K562 (cell line): ENCODE results near the gene KLHL24. TPM values are rescaled to one million over a fixed set of nuclear protein-coding genes. Genes with fewer than 3 reads are reported as not detected.

ENCODE experiments used
- CTBP1 ChIP-seq: fragments of 450-650 bp; IDR thresholded peaks from 2 replicates; pipeline ENCODE4 v1.6.1; 2016; ENCODE audit warnings: borderline replicate concordance
- FIP1L1 ChIP-seq: fragments of 200-400 bp; formaldehyde crosslinking; IDR thresholded peaks from 2 replicates; pipeline ENCODE4 v1.6.1; 2018; ENCODE audit warnings: mild to moderate bottlenecking, low read depth, low read length; ENCODE audit not compliant: poor library complexity, severe bottlenecking
- FOXK2 ChIP-seq, 2 experiments: fragments of 450-650 bp; IDR thresholded peaks in 1 of 2; conservative IDR thresholded peaks in 1 of 2; 2 replicates each; pipeline ENCODE4 v1.6.1; 2016; ENCODE audit warnings: low read depth in 2 of 2, mild to moderate bottlenecking in 1 of 2
- GATA2 ChIP-seq: sonication (generic); formaldehyde crosslinking; IDR thresholded peaks from 2 replicates; pipeline ENCODE4 v1.4.0; 2020; ENCODE audit warnings: mild to moderate bottlenecking, missing genetic modification reagents
- HCFC1 ChIP-seq: IDR thresholded peaks from 2 replicates; pipeline ENCODE4 v1.6.1; 2012; ENCODE audit warnings: low read depth, low read length, improper control_type of control experiment
- HDAC1 ChIP-seq, 2 experiments: fragments of 450-650 bp; IDR thresholded peaks; 2 replicates each; pipeline ENCODE4 v1.6.1; 2016 to 2017; ENCODE audit warnings: inconsistent platforms in 1 of 2, mild to moderate bottlenecking in 1 of 2, moderate library complexity in 1 of 2
- ID3 ChIP-seq, 2 experiments: fragments of 250-450 bp in 1 of 2; fragments of 450-650 bp in 1 of 2; sonication (Bioruptor Pico) in 1 of 2; IDR thresholded peaks; 2 replicates each; pipeline versions ENCODE4 v1.6.1 to v1.8.0; 2016 to 2021; ENCODE audit warnings: mild to moderate bottlenecking in 2 of 2, moderate library complexity in 2 of 2, missing compliant biosample characterization in 1 of 2, missing genetic modification characterization in 1 of 2
- IRF9 ChIP-seq: fragments of 450-650 bp; IDR thresholded peaks from 2 replicates; pipeline ENCODE4 v1.6.1; 2016; ENCODE audit warnings: missing biosample characterization, missing genetic modification characterization
- MEF2D ChIP-seq: conservative IDR thresholded peaks from 2 replicates; pipeline ENCODE4 v1.6.1; 2016; ENCODE audit warnings: low read depth, missing genetic modification characterization, missing compliant biosample characterization
- MXI1 ChIP-seq: IDR thresholded peaks from 2 replicates; pipeline ENCODE4 v1.6.1; 2011; ENCODE audit warnings: low read depth, mild to moderate bottlenecking, improper control_type of control experiment, low read length
- MYC ChIP-seq, 2 experiments: fragments of 250-450 bp in 1 of 2; sonication (Bioruptor Pico) in 1 of 2; IDR thresholded peaks; 2 replicates each; pipeline versions ENCODE4 v1.5.1 to v1.6.1; 2012 to 2021; ENCODE audit warnings: low read depth in 2 of 2, borderline replicate concordance in 1 of 2, improper control_type of control experiment in 1 of 2, low read length in 1 of 2, mild to moderate bottlenecking in 1 of 2, moderate library complexity in 1 of 2
- NR4A1 ChIP-seq, 2 experiments: fragments of 250-450 bp in 1 of 2; fragments of 450-650 bp in 1 of 2; sonication (Bioruptor Pico) in 1 of 2; IDR thresholded peaks; 2 replicates each; pipeline versions ENCODE4 v1.4.0 to v1.6.1; 2016 to 2020; ENCODE audit warnings: mild to moderate bottlenecking in 2 of 2, missing compliant biosample characterization in 1 of 2, missing genetic modification characterization in 1 of 2, moderate library complexity in 1 of 2
- PKNOX1 ChIP-seq: fragments of 450-650 bp; IDR thresholded peaks from 2 replicates; pipeline ENCODE4 v1.6.1; 2016
- SAP30 ChIP-seq: fragments of 200-600 bp; sonication (generic); IDR thresholded peaks from 2 replicates; pipeline ENCODE4 v1.6.1; 2012; ENCODE audit warnings: borderline replicate concordance, low read depth, mild to moderate bottlenecking, moderate library complexity, low read length, control low read depth, inconsistent platforms; ENCODE audit not compliant: insufficient read depth, poor library complexity, severe bottlenecking
- SP2 ChIP-seq: IDR thresholded peaks from 2 replicates; pipeline ENCODE4 v1.6.1; 2011; ENCODE audit warnings: mild to moderate bottlenecking, low read depth, low read length, moderate library complexity; ENCODE audit not compliant: poor library complexity, severe bottlenecking; ENCODE audit errors: extremely low read depth
- SREBF1 ChIP-seq: fragments of 150-350 bp; IDR thresholded peaks from 2 replicates; pipeline ENCODE4 v1.6.1; 2014; ENCODE audit warnings: antibody characterized with exemption, low read depth, low read length, borderline replicate concordance
- TAF1 ChIP-seq: IDR thresholded peaks from 2 replicates; pipeline ENCODE4 v1.6.1; 2011; ENCODE audit warnings: mild to moderate bottlenecking, low read length, moderate library complexity; ENCODE audit not compliant: insufficient read depth, control insufficient read depth, severe bottlenecking; ENCODE audit errors: extremely low read depth
- ZBTB1 ChIP-seq: sonication (generic); formaldehyde crosslinking; IDR thresholded peaks from 2 replicates; pipeline ENCODE4 v1.8.1; 2023; ENCODE audit warnings: missing genetic modification reagents, low read depth, mild to moderate bottlenecking, borderline replicate concordance
- polyA plus RNA-seq, 8 experiments: library from polyadenylated mRNA; depleted of rRNA in 4 of 8; stranded (reverse) in 5 of 8; unstranded in 3 of 8; fragments of >200 nt; fragmentation: Nextera tagmentation in 2 of 8; fragmentation: Illumina TruSeq in 1 of 8; extraction: Ambion mirVana in 2 of 8; extraction: Trizol in 1 of 8; gene quantifications; 2 replicates each; pipeline versions ENCODE4 v1.2.1 to v1.2.3, GENCODE V29; 2011 to 2014; ENCODE audit warnings: inconsistent platforms in 1 of 8, missing spikeins in 1 of 8
- total RNA-seq, 7 experiments: library from RNA; depleted of rRNA in 6 of 7; stranded (reverse); fragments of >200 nt in 6 of 7; fragmentation: Illumina TruSeq in 2 of 7; extraction: Trizol in 2 of 7; gene quantifications; 2 replicates each; pipeline versions ENCODE4 v1.2.1 to v1.2.3, GENCODE V29; 2011 to 2021; ENCODE audit warnings: low replicate concordance in 1 of 7

The KLHL24 gene
- total and polyA plus RNA-seq, 9 of the 15 experiments (the other 6 are each of a cell fraction or from before 2014, with no cell fraction given): 3.3 to 21.2 (median 14.2) TPM

GRCh38 chr3:183636221-183637105 is 1.0 kb downstream of the KLHL24 start (continued):
- TF ChIP-seq NR4A1 (CRISPR knock-in tag; IDR thresholded peaks at IDR 0.05) (0 out of 2 replicates have a peak, but pooled peaks have one; percentile 74), NR4A1 (tag; IDR thresholded peaks at IDR 0.05) (no peak), FOXK2 (conservative IDR thresholded peaks at IDR 0.05 in 1 of 2, IDR thresholded peaks at IDR 0.05 in 1 of 2; ENCODE audit: low read depth in 2 of 2) (peak; percentile 52 to 74; a peak in 3 of 4 replicates), MYC (IDR thresholded peaks at IDR 0.05; ENCODE audit: low read depth, low read length) (peak; percentile 74), MYC (CRISPR knock-in tag; IDR thresholded peaks at IDR 0.05; ENCODE audit: borderline replicate concordance, low read depth) (no peak), MXI1 (0 out of 2 replicates have a peak, but pooled peaks have one; percentile 6), ZBTB1 (peak; percentile 74; the same call in 1 of the 2 replicates), GATA2 (CRISPR knock-in tag) (no peak), CTBP1 (peak; percentile 80), TAF1 (peak; percentile 35), FIP1L1 (peak; percentile 63), SP2 (peak; percentile 36), MEF2D (tag) (peak; percentile 51; the same call in 1 of the 2 replicates), PKNOX1 (peak; percentile 69), ID3 (CRISPR knock-in tag; IDR thresholded peaks at IDR 0.05) (no peak), ID3 (tag; IDR thresholded peaks at IDR 0.05) (0 out of 2 replicates have a peak, but pooled peaks have one; percentile 48), HDAC1 (IDR thresholded peaks at IDR 0.05) (peak in 1 of 2 experiments; percentile 2; a peak in 1 of 4 replicates), IRF9 (tag) (0 out of 2 replicates have a peak, but pooled peaks have one; percentile 37), SAP30 (peak; percentile 4), HCFC1 (peak; percentile 46), SREBF1 (no peak)
